ENCODE measurements around the gene C10orf62.
"Not testable (repeated sequence)": the region's sequence is repeated elsewhere in the genome, so short reads cannot be mapped to it uniquely, and the experiment has no call there.

C10orf62 gene

GRCh38 chr10:97564776-97565175 lies 24.7 kb upstream of the C10orf62 start:
- DNase-seq (ENCODE audit: low read depth in 2 of 2) = no peak

DNA sequence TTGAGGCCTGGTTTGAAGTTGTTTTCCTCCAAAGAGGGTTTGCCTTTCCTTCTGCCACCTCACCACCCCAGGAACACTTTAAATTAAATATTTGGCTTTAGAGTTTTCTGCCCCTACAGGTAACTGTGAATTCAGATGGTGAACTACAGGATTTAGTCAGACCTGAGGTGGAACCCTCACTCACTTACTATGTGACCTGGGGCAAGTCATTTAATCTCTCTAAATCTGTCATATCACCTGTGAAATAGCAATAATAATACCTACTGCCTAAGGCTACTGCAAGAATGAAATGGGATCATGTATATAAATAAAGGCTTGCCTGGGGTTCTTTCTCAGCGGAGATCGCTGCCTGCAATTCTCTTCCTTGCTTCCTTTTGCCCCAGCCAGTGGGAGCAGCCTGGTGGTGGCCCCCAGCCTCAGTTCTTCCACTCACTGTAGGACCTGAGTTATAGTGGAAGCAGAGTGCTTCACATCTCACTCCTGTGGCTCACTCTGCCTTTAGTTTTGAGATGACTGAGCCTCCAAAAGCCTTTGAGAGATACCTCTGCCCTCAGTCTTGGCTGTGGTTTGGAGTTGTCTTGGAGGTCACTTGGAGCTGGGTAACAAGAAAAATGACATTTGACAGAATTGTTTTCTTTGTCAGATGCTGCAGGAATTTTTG lies 23.1 kb upstream of the C10orf62 start:
- no peak for DNase-seq (ENCODE audit: low read depth in 2 of 2)

DNA sequence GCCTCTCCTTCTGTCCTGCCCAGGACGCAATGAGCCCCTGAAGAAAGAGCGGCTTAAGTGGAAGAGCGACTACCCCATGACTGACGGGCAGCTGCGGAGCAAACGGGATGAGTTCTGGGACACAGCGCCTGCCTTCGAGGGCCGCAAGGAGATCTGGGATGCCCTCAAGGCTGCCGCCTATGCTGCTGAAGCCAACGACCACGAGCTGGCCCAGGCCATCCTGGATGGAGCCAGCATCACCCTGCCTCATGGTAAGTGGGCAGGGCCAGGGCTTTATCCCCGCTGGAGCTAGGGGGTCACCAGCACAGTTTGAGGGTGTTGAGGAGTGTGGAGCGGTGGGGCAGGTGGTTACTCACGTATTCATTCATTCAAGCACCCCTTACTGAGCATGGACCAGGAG lies 21.6 kb upstream of the C10orf62 start:
- DNase-seq (ENCODE audit: low read depth in 2 of 2) = no peak

DNA sequence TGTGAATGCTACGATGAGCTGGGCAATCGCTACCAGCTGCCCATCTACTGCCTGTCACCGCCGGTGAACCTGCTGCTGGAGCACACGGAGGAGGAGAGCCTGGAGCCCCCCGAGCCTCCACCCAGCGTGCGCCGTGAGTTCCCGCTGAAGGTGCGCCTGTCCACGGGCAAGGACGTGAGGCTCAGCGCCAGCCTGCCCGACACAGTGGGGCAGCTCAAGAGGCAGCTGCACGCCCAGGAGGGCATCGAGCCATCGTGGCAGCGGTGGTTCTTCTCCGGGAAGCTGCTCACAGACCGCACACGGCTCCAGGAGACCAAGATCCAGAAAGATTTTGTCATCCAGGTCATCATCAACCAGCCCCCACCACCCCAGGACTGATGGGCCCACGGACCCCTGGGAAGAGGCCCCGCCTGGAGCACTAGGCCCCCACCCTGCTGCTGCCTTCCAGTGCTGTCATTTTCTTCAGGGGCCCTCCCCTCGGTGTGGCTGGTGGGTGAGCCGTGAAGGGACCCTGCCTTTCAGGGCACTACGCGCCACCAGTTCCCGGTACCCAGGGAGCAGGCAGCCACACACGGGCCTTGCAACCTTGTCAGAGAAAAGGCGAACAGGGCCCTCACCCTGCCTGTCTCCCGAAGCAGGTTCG lies 19.3 kb upstream of the C10orf62 start:
- DNase-seq (ENCODE audit: low read depth in 2 of 2) = no peak

- no peak for DNase-seq (ENCODE audit: low read depth in 2 of 2)
These were observed 18.6 kb upstream of the C10orf62 start for GRCh38 chr10:97570789-97571471.

- DNase-seq (ENCODE audit: low read depth in 2 of 2) = no peak
These were observed 17.9 kb upstream of the C10orf62 start for GRCh38 chr10:97571622-97572021.

GRCh38 chr10:97572214-97572989 lies 17.1 kb upstream of the C10orf62 start, which contains the start of gene ANKRD2:
ANKRD2 (plus strand) TSS chr10:97572779; CDS start chr10:97572789, 10 bp downstream.
- peak; percentile 25 to 45 for DNase-seq (ENCODE audit: low read depth in 2 of 2)

DNA sequence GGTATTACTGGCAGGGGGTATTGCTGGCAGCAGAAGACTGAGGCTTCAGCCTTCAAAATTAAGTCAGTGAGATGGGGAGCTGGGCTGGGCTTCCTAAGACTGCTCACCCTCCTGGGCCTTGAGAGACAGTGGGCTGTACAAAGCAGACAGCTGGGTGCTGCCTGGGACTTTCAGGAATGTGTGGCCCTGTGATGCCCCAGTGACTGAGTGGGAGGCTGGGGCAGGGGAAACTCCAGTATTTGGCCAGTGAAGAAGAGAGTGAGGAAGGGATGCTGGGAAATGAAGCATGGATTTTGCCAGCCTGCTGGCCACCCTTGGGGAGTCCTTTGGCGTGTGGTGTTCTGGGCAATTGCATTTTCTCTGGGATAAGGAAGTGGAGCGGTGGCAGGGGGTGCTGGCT lies 16.5 kb upstream of the C10orf62 start:
- no peak for DNase-seq (ENCODE audit: low read depth in 2 of 2)

DNA sequence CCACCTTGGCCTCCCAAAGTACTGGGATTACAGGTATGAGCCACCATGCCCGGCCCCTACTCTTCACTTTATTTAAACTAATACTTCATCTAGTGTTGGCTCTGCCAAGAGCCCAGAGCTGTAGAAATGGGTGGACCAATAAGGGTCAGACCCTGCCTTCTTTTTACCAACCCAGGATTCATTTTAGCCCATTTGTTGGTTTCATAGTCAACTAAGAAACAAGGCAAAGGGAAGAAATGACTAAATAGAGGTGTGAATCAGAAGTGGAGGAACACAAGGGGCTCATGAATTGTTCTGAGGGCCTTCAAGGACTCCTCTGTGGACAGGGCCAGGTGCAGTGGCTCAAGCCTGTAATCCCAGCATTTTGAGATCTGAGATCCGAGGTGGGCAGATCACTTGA lies 15.8 kb upstream of the C10orf62 start:
- DNase-seq (ENCODE audit: low read depth in 2 of 2) = no peak

- no peak for DNase-seq (ENCODE audit: low read depth in 2 of 2)
These were observed 15.0 kb upstream of the C10orf62 start for GRCh38 chr10:97574374-97575126.

DNA sequence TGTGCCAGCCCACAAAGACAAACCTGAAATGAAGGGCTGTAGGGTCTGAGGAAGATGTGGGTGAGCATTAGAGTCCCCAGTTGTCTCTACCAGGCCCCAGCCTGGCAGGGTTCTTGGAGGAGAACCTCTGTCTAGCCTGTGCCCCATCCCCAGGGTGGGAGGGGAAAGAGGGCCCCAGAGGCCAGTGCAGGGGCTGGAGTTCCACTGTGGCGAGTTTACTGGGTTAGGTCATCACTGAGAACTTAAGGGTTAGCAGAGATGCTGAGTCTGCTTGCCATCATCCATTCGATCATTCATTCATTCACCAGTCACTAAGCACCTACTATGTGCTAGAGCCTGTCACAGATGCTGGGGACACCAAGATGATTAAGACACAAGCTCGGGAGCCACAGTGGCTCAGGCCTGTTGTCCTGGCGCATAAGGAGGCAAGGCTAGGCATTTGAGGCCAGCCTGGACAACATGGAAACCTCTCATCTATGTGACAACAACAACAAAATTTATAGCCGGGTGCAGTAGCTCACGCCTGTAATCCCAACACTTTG lies 14.3 kb upstream of the C10orf62 start:
- no peak for DNase-seq (ENCODE audit: low read depth in 2 of 2)

GRCh38 chr10:97576487-97576886 lies 13.0 kb upstream of the C10orf62 start:
- DNase-seq (ENCODE audit: low read depth in 2 of 2) = not testable (repeated sequence)

- DNase-seq (ENCODE audit: low read depth in 2 of 2) = no peak
These were observed 11.8 kb upstream of the C10orf62 start for GRCh38 chr10:97577701-97578100.

GRCh38 chr10:97578171-97578844 lies 11.2 kb upstream of the C10orf62 start:
- no peak for DNase-seq (ENCODE audit: low read depth in 2 of 2)

- no peak for DNase-seq (ENCODE audit: low read depth in 2 of 2)
These were observed 8.8 kb upstream of the C10orf62 start for GRCh38 chr10:97580421-97581367.

GRCh38 chr10:97582169-97582568 lies 7.4 kb upstream of the C10orf62 start:
- no peak for DNase-seq (ENCODE audit: low read depth in 2 of 2)

DNA sequence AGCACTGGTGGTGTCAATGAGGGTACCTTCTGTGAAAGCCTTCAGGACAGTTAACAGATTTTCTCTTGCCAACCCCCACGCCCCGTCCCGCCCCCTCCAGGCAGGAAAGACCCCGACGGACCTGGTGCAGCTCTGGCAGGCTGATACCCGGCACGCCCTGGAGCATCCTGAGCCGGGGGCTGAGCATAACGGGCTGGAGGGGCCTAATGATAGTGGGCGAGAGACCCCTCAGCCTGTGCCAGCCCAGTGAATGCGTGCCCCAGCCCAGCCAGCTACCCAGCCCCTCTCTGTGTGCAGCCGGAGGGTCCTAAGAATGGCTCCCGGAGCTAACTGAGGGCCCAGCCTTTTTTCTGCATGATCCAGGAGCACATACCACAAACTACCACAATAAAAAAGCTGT lies 6.0 kb upstream of the C10orf62 start:
- no peak for DNase-seq (ENCODE audit: low read depth in 2 of 2)

GRCh38 chr10:97584060-97584797 lies 5.3 kb upstream of the C10orf62 start, which contains the start of gene HOGA1:
HOGA1 (plus strand) TSS chr10:97584389; CDS start chr10:97584704, 315 bp downstream.
- no peak for DNase-seq (ENCODE audit: low read depth in 2 of 2)

All from stimulated activated CD8-positive, alpha-beta memory T cell treated with anti-CD3 and anti-CD28 coated beads, Interleukin-2, amount 100 ng/mL, for 48 hours (primary cell).